Stimulated activated effector memory CD8-positive, alpha-beta T cell treated with anti-CD3 and anti-CD28 coated beads, Interleukin-12 subunit alpha, Interleukin-12 subunit beta, amount 100 ng/mL, for 72 hours (primary cell): ENCODE results near the gene SPON1.
A peak's percentile ranks its signal among the peaks of the same experiment; 100 is the strongest.

Source experiments
- ATAC-seq: fragments of 150-1000 bp; cut with Tn5 transposase; 2 replicates; pipeline ENCODE4 v1.10.0; 2021
- DNase-seq, 2 donors: peaks; one replicate each; pipeline ENCODE4 v3.0.0; 2021 to 2022; ENCODE audit warnings: low spot score in 2 of 2
- H3K27ac Mint-ChIP-seq: one replicate; pipeline ENCODE4 v1.8.0; 2022; ENCODE audit warnings: mild to moderate bottlenecking, mixed read lengths
- H3K36me3 Mint-ChIP-seq: one replicate; pipeline ENCODE4 v1.8.0; 2022; ENCODE audit warnings: mild to moderate bottlenecking, mixed read lengths
- H3K4me1 Mint-ChIP-seq: one replicate; pipeline ENCODE4 v1.8.0; 2022; ENCODE audit warnings: mixed read lengths
- H3K4me3 Mint-ChIP-seq: one replicate; pipeline ENCODE4 v1.8.0; 2022; ENCODE audit warnings: mild to moderate bottlenecking, mixed read lengths
- H3K9me3 Mint-ChIP-seq: one replicate; pipeline ENCODE4 v1.8.0; 2022; ENCODE audit warnings: mixed read lengths

Gene SPON1

DNA sequence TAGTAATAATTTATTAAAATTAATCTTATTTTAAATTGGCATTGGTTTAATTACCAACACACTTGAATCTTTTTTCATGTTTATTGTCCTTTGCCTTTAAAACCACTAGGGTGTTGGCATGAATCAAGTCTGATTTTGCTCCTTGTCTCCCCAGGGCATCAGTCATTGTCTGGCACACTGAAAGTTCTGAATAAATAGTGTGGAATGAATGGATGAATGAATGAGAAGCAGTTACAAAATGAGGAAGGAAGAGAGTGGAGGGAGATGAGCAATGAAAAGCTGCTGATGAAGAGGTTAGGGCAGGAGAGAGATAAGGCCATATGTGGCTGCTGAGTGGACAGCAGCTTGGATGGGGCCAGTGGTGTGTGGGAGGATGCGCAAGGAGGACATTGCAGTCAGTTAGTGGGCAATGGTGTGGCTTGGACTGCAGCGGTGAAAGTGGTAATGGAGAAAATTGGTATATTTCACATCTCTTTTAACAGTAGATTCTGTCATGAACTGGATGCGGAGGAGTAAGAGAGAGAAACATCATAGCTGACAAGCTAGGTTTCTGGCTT is 132.0 kb downstream of the SPON1 start:
- ATAC-seq (no peak), DNase-seq (no peak)
- Mint-ChIP-seq H3K9me3 (no peaks in the 10 kb centered on the region), H3K4me3 (no peak overlapping the region), H3K27ac (no peak overlapping the region), H3K36me3 (no peaks in the 10 kb centered on the region), H3K4me1 (no peaks in the 10 kb centered on the region)

DNA sequence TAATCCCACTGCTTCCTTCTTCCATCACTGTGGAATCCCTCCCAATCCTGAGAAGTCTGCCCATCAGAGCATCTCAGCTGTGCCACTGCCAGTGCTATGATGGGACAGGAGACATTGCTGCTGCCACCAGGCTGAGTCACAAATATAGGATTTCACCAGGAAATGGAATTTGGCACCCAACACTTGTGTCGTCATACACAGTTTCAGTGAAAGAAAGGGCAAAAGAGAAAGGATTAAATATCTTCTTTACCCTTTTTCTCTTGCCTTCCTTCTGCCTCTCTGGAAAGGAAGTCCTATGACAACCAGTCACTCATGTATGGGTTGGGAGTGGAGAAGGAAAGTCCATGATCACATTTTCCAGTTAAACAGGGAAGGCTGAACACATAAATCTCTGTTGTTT is 133.4 kb downstream of the SPON1 start:
- no peak overlapping the region for H3K4me3 Mint-ChIP-seq
- no peaks in the 10 kb centered on the region for H3K36me3 Mint-ChIP-seq
- no peak overlapping the region for H3K27ac Mint-ChIP-seq
- no peaks in the 10 kb centered on the region for H3K9me3 Mint-ChIP-seq
- no peaks in the 10 kb centered on the region for H3K4me1 Mint-ChIP-seq
- no peak for DNase-seq
- ATAC-seq = no peak

DNA sequence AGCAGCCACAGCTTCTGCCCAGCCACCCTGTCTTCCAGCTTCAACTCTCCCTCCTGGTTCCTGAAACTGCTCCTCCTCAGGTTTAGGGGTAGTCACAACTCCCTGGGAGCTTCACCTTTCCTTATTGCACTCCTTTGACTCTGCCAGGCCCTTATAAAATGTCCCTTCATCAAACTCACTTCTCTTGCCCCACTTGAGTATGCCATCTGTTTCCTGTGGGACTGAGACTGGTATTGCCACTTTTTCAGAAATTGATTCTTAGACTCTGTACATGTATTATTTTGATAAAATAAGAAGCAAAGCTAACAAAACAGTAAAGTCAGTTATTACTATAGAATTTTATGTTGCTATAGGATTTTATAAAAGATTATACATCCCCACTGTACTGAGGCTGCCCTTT is 134.1 kb downstream of the SPON1 start:
- H3K27ac Mint-ChIP-seq = no peak overlapping the region
- no peaks in the 10 kb centered on the region for H3K4me1 Mint-ChIP-seq
- ATAC-seq (no peak), DNase-seq (no peak)
- no peaks in the 10 kb centered on the region for H3K36me3 Mint-ChIP-seq
- no peaks in the 10 kb centered on the region for H3K9me3 Mint-ChIP-seq
- H3K4me3 Mint-ChIP-seq = no peak overlapping the region

DNA sequence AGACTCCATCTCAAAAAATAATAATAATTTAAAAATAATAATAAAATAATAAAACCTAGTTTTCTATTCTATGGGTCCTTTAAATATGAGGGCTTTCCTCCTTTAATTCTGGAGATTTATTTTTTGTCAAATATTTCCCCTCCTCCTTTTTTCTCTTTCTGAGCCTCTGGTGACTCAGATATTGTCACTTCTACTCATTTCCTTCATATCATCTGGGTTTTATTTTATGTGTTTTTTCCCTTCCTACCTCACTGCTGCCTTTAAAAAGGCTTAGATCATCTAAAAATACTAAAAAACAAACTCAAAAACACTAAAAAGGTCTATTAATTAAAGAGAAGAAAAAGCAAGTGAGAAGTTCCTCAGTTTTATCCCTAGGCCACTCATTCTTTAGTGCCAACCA is 138.9 kb downstream of the SPON1 start:
- no peak overlapping the region for H3K4me3 Mint-ChIP-seq

DNA sequence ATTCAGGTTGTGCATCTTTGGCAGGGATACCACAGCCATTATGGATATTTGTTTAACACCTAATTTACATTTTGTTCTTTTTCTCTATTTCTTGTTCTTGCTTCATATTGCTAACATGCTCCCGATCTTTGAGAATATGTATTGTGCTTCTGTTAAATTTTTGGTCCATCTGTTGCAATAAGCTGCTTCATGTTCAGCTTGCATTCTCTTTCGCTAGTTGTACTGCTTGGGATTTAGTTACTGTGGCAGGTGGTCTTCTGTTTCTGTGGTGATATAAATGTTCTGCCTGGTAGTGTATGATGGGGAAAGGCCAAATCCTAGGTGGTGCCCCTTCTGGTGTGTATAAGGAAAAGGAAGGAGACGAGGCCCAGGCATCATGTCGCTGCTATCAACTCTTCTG is 140.2 kb downstream of the SPON1 start:
- Mint-ChIP-seq H3K4me1 (no peaks in the 10 kb centered on the region), H3K4me3 (no peak overlapping the region), H3K9me3 (no peaks in the 10 kb centered on the region), H3K36me3 (no peaks in the 10 kb centered on the region), H3K27ac (no peak overlapping the region)
- ATAC-seq (no peak), DNase-seq (no peak)

More for the DNA sequence above, 138.9 kb downstream of the SPON1 start:
- H3K4me1 Mint-ChIP-seq = no peaks in the 10 kb centered on the region
- ATAC-seq (peak; percentile 60), DNase-seq (no peak)
- H3K27ac Mint-ChIP-seq = peak overlapping the region; percentile 27
- no peaks in the 10 kb centered on the region for H3K9me3 Mint-ChIP-seq
- no peaks in the 10 kb centered on the region for H3K36me3 Mint-ChIP-seq

DNA sequence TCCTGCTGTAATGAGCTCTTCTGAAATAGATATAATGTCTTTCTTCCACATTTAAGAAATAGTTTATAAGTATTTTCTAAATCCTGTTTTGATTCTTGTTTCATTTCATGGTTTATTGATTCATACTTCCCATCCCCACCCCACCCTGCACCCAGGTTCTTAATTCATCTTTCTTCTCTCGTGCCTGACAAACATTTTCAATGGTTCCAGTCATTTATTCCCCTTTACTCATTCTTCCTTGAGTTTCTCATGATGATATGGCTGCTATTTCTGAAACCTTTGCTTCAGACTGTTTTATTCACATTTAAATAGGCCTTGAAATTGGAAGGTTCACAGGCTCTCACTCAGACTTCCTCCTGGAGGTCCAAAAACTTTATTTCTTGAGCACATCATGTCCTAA is 142.9 kb downstream of the SPON1 start:
- DNase-seq (no peak), ATAC-seq (no peak)
- Mint-ChIP-seq H3K9me3 (no peaks in the 10 kb centered on the region), H3K36me3 (no peaks in the 10 kb centered on the region), H3K4me1 (no peaks in the 10 kb centered on the region), H3K4me3 (no peak overlapping the region), H3K27ac (no peak overlapping the region)

DNA sequence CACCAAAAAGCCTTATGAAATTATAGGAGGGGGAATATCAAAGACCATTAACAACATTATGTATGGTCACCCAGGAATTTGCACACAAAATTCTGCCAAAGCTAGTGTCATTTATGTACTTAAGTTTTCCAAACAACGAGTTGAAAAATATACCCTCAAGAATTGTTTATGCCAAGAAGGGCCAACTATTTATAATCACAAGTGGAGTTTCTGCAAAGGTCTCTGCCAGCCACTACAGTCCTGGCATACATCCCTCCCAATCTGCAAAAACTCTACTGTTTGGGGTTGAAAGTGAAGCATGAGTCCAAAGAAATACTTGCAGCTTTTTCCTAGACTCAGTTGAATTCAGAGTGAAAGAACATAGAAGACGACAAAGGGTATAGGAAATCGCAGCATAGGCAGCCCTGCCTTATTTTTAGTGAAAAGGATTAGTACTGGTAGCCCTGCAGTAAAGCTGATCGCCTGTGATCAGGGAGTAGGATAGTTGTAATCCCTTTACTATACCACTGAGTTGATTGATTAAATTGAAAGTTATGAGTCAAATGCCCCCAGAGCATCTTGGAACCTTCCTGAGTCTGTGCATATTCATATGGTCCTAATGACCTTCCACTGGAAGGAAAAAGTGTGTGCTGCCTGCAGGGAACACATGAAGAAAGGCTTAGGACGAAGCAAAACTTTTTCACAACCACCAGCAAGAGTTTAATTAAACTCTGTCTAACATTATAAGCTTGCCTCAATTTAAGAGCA is 144.0 kb downstream of the SPON1 start:
- H3K36me3 Mint-ChIP-seq = no peaks in the 10 kb centered on the region
- no peak for DNase-seq
- no peak overlapping the region for H3K4me3 Mint-ChIP-seq
- no peak overlapping the region for H3K27ac Mint-ChIP-seq
- ATAC-seq = no peak
- H3K9me3 Mint-ChIP-seq = no peaks in the 10 kb centered on the region
- H3K4me1 Mint-ChIP-seq = no peaks in the 10 kb centered on the region

DNA sequence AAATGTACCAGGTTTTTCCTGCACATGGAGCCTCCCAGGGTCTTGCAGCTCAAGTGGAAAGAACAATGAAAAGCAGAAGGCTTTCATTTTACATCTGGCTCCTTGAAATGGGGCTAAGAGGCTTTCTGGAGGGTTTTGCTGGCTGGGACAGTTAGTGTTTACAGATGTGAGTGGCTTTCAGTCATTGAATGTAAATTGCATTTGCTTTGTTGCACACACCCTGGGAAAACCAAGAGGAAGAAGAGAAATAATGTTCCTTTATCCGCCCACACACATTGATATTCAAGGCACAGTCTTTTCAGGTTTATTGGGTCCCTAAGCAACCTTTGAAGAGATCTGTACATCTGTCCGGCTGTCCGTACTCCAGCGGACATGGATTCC is 144.5 kb downstream of the SPON1 start:
- DNase-seq (no peak), ATAC-seq (no peak)
- Mint-ChIP-seq H3K27ac (no peak overlapping the region), H3K4me3 (no peak overlapping the region), H3K36me3 (no peaks in the 10 kb centered on the region), H3K9me3 (no peaks in the 10 kb centered on the region), H3K4me1 (no peaks in the 10 kb centered on the region)

DNA sequence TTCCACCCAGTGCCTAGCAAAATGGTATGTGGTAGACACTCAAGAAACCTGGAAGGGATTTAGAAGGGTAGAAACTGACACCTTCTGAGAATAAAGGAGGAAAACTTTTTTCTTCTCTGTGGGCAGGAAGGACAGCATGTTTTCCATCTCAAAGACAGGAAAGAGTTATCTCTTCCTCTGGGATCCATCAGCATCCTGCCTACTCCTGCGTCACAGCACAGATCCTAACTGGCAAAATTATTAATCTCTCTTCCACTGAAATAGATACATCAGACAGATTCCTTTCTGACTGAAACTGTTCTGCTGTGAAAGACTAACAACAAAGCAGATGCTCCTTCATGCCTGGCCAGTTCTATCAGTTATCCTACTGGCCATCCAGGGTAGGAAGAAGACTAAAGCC is 147.2 kb downstream of the SPON1 start:
- no peaks in the 10 kb centered on the region for H3K9me3 Mint-ChIP-seq
- DNase-seq (peak in 1 of 2 donors; percentile 7), ATAC-seq (no peak)
- no peak overlapping the region for H3K4me3 Mint-ChIP-seq
- no peaks in the 10 kb centered on the region for H3K36me3 Mint-ChIP-seq
- H3K27ac Mint-ChIP-seq = no peak overlapping the region
- H3K4me1 Mint-ChIP-seq = peaks cover 7% of the 10 kb centered on the region

DNA sequence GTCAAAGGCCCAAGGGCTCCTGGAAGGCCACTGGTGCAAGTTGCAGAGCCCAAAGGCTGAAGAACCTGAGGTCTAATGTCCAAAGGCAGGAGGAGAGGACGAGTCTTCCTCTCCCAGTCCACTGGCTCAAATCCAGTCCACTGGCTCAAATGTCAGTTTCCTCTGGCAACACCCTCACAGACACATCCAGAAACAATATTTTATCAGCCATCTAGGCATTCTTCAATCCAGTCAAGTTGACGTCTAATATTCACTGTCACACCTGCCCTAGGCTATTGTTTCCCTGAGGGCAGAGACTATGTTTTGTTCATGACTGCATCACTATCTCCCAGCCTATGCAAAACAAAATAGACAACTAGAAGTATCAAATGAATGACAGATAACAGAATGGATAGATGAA is 148.1 kb downstream of the SPON1 start:
- no peak overlapping the region for H3K4me3 Mint-ChIP-seq
- H3K9me3 Mint-ChIP-seq = no peaks in the 10 kb centered on the region
- H3K27ac Mint-ChIP-seq = no peak overlapping the region
- H3K4me1 Mint-ChIP-seq = peaks cover 11% of the 10 kb centered on the region
- no peaks in the 10 kb centered on the region for H3K36me3 Mint-ChIP-seq
- peak in 1 of 2 donors; percentile 32 for DNase-seq
- ATAC-seq = no peak

DNA sequence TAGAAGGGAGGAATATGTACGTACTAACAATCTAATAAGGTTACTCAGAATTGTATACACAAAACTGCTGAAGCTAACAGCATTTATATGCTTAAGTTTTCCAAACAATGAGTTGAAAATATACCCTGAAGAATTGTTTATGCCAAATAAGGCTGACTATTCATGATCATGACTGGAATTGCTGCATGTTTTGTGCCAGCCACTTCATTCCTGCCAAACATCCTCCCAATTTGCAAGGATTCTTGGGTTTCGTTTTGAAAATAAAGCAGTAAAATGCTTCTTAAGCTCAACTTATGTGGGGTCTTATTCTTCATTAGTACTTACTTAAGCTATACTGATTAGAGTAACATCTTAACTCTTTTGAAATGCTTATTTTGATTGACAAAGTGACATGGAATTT is 149.0 kb downstream of the SPON1 start:
- H3K36me3 Mint-ChIP-seq = no peaks in the 10 kb centered on the region
- ATAC-seq (no peak), DNase-seq (no peak)
- H3K27ac Mint-ChIP-seq = no peak overlapping the region
- no peaks in the 10 kb centered on the region for H3K9me3 Mint-ChIP-seq
- no peak overlapping the region for H3K4me3 Mint-ChIP-seq
- peaks cover 11% of the 10 kb centered on the region for H3K4me1 Mint-ChIP-seq

DNA sequence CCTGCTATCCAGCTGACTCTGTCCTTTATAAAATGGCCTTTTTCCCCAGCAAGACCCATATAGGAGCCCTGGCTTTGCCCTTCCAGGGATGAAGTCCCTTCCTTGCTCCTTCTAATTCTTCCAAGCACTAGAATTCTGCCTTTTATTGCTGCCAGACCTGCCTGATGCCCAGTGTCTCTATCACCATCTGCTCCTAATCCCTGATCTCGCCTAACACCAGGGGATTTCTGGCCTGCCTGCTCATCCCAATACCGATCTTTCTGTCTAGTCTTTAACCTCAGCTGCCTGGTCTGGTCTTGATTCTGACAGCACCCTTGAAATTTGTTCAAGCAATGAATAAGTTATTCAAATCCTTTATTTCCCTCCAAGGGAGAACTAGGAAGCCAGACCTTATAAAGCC is 150.2 kb downstream of the SPON1 start:
- ATAC-seq = no peak
- peaks cover 11% of the 10 kb centered on the region for H3K4me1 Mint-ChIP-seq
- no peak overlapping the region for H3K27ac Mint-ChIP-seq
- H3K36me3 Mint-ChIP-seq = no peaks in the 10 kb centered on the region
- no peaks in the 10 kb centered on the region for H3K9me3 Mint-ChIP-seq
- H3K4me3 Mint-ChIP-seq = no peak overlapping the region
- DNase-seq = peak in 1 of 2 donors; percentile 23

DNA sequence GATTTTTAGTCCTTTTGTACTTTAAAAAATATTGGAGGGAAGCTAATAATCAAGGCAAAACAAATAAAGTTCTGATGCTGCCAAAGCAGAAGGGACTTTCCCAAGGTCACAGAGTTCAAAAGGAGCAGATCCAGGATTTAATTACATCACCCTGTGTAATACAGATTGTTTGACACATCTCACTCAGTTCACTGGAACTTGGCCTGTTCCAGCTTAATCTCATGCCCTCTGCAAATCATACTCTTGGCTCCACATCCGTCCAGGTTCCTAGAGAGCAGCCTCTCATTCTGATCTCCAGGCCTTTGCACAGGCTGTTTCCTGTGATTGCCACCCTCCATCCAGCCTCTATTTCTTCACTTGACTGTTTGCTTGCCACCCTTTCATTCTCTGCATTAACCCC is 151.7 kb downstream of the SPON1 start:
- Mint-ChIP-seq H3K9me3 (no peaks in the 10 kb centered on the region), H3K36me3 (no peaks in the 10 kb centered on the region), H3K4me1 (peaks cover 18% of the 10 kb centered on the region), H3K27ac (no peak overlapping the region), H3K4me3 (no peak overlapping the region)
- no peak for ATAC-seq
- peak in 1 of 2 donors; percentile 12 for DNase-seq

DNA sequence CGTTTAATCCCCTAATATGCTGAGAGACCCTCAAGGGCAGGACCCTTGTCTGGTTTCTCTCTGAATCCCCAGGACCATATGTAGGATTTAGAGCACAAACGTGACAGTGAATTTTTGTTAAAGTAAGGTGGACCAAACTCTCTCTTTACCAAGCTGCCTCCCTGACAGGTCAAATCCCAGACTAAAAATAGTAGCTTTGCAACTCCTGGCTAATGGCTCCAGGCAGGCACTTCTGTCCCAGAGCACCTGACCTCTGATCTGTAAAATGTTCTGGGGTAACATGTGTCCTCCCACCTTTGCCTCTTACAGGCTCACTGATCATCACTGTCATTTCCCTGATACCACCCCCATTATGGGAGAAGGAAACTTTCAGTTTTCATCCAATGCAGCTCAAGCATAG is 152.3 kb downstream of the SPON1 start:
- peaks cover 19% of the 10 kb centered on the region for H3K4me1 Mint-ChIP-seq
- H3K9me3 Mint-ChIP-seq = no peaks in the 10 kb centered on the region
- DNase-seq = peak in 1 of 2 donors; percentile 23
- H3K36me3 Mint-ChIP-seq = no peaks in the 10 kb centered on the region
- ATAC-seq = no peak
- no peak overlapping the region for H3K4me3 Mint-ChIP-seq
- H3K27ac Mint-ChIP-seq = no peak overlapping the region

DNA sequence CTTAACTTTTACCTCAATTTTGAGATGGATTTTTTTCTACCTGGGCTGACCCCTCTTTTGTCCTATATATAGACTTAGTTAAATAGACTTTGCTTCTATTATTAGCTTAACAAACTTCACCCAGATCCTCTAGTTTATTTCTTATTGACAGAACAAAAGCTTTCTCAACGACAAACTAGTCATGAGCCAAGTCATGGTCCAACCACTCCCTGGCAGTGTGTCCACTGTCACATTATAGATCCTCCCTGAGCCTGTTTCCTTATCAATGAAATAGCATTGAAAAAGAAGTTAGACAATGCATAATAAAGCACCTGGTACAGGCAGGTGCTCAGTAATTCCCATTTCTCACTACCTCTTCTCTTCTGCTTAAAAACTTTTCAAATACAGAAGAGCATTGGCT is 155.1 kb downstream of the SPON1 start:
- H3K4me3 Mint-ChIP-seq = no peak overlapping the region

DNA sequence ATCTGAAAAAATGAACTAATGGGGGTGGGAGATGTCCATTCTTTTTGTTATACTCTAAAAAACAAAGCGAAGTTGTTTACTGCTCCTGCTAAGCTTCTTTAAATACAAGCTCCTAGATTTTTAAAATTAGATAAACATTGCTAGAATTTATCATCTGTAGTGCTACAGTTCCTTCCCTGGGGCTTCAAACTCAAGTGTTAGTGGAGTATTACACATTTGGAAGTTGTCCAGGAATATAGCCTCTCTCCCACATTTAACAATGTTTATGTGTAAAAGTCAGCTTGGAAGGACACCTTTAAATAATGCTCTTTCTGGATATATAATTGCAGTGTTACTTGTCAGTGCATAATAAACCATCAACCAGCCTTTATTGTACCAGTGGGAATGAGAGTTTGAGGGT is 155.5 kb downstream of the SPON1 start:
- DNase-seq (no peak), ATAC-seq (no peak)
- Mint-ChIP-seq H3K27ac (no peak overlapping the region), H3K4me3 (no peak overlapping the region), H3K4me1 (peaks cover 19% of the 10 kb centered on the region), H3K36me3 (no peaks in the 10 kb centered on the region), H3K9me3 (no peaks in the 10 kb centered on the region)

More for the DNA sequence above, 155.1 kb downstream of the SPON1 start:
- no peak overlapping the region for H3K27ac Mint-ChIP-seq
- no peaks in the 10 kb centered on the region for H3K36me3 Mint-ChIP-seq
- no peak for DNase-seq
- H3K9me3 Mint-ChIP-seq = no peaks in the 10 kb centered on the region
- no peak for ATAC-seq
- peaks cover 19% of the 10 kb centered on the region for H3K4me1 Mint-ChIP-seq
